K562 (cell line): ENCODE data around the gene C2orf42. TPM values are rescaled to one million over a fixed set of nuclear protein-coding genes. Genes with fewer than 3 reads are reported as not detected.

Experiments
- ATAC-seq: fragments of 200-7000 bp; cut with Tn5 transposase; 3 replicates; pipeline ENCODE4 v1.9.1; 2020; ENCODE audit warnings: moderate library complexity
- BruUV-seq: library from RNA; stranded (reverse); fragments of 400-500 nt; replicated peaks from 2 replicates; lab custom pipeline; 2021; lab: Mats Ljungman, UMichigan
- CTCF ChIA-PET: fragments of 300-600 bp; formaldehyde crosslinking; extraction: SDS; loops from one replicate; lab custom pipeline; 2021; ENCODE audit warnings: low intra/inter-chr PET ratio; lab: Yijun Ruan, JAX
- POLR2A ChIA-PET: fragments of 300-600, 350-650 bp; sonication (Branson Sonifier 250); formaldehyde crosslinking; extraction: SDS; loops from one replicate; lab custom pipeline; 2021; ENCODE audit warnings: antibody characterized with exemption, inconsistent platforms; lab: Yijun Ruan, JAX
- DNase-seq, 4 experiments: peaks; one replicate each; pipeline versions ENCODE4 v3.0.0 to v3.0.0-alpha.2; 2011 to 2018; ENCODE audit warnings: low spot score in 3 of 4, mixed read lengths in 3 of 4; ENCODE audit errors: extremely low read depth in 1 of 4
- FAIRE-seq: peaks from 2 replicates; lab custom pipeline; 2011; peaks lifted over from hg19 to GRCh38; lab: Jason Lieb, UNC
- H2AFZ ChIP-seq: 2 replicates; pipeline ENCODE4 v1.6.0; 2011; ENCODE audit warnings: low read depth, low read length, control low read depth, inconsistent platforms
- H3K27ac ChIP-seq: fragments of 200-600 bp; 3 replicates; pipeline ENCODE4 v1.8.0; 2011; ENCODE audit warnings: low read depth, mild to moderate bottlenecking, control low read depth, inconsistent platforms, low read length, moderate library complexity, mixed read lengths; ENCODE audit errors: extremely low read depth
- H3K27me3 ChIP-seq, 2 experiments: fragments of 300-600 bp in 1 of 2; 2 replicates in 1 of 2; 3 replicates in 1 of 2; pipeline versions ENCODE4 v1.6.0 to v1.8.0; 2011; ENCODE audit warnings: inconsistent platforms in 2 of 2, low read length in 2 of 2, mild to moderate bottlenecking in 1 of 2, mixed read lengths in 1 of 2, moderate library complexity in 1 of 2; ENCODE audit not compliant: control insufficient read depth in 2 of 2, insufficient read depth in 2 of 2
- H3K36me3 ChIP-seq: fragments of 300-600 bp; 3 replicates; pipeline ENCODE4 v1.8.0; 2011; ENCODE audit warnings: mild to moderate bottlenecking, low read length, inconsistent platforms; ENCODE audit not compliant: control insufficient read depth, insufficient read depth
- H3K4me1 ChIP-seq, 2 experiments: fragments of 200-600 bp in 1 of 2; replicated peaks in 1 of 2; 2 replicates in 1 of 2; 3 replicates in 1 of 2; pipeline versions ENCODE4 v1.5.1 to v1.8.0; 2011; ENCODE audit warnings: inconsistent platforms in 2 of 2, low read length in 2 of 2, mild to moderate bottlenecking in 1 of 2, mixed read lengths in 1 of 2, moderate library complexity in 1 of 2; ENCODE audit not compliant: control insufficient read depth in 2 of 2, insufficient read depth in 2 of 2
- H3K4me2 ChIP-seq: 2 replicates; pipeline ENCODE4 v1.6.1; 2011; ENCODE audit warnings: low read length, control low read depth, inconsistent platforms, mixed read lengths; ENCODE audit not compliant: insufficient read depth
- H3K4me3 ChIP-seq: fragments of 200-600 bp; sonication (generic), shearing (Covaris generic); 2 replicates; pipeline ENCODE4 v1.5.1; 2016; ENCODE audit warnings: control low read depth, inconsistent platforms
- H3K79me2 ChIP-seq: fragments of 200-600 bp; 3 replicates; pipeline ENCODE4 v1.8.0; 2011; ENCODE audit warnings: low read length, inconsistent platforms; ENCODE audit not compliant: control insufficient read depth, insufficient read depth
- H3K9ac ChIP-seq, 2 experiments: 2 replicates each; pipeline versions ENCODE4 v1.6.0 to v1.6.1; 2011; ENCODE audit warnings: low read depth in 2 of 2, low read length in 2 of 2, control low read depth in 1 of 2, inconsistent platforms in 1 of 2, mild to moderate bottlenecking in 1 of 2, mixed read lengths in 1 of 2; ENCODE audit not compliant: insufficient read depth in 1 of 2
- H3K9me1 ChIP-seq: one replicate; pipeline ENCODE4 v1.6.0; 2011; ENCODE audit warnings: inconsistent platforms, mild to moderate bottlenecking, low read length, moderate library complexity; ENCODE audit not compliant: control insufficient read depth, insufficient read depth
- H3K9me3 ChIP-seq: replicated peaks from 2 replicates; pipeline ENCODE4 v1.5.1; 2011; ENCODE audit warnings: low read depth, low read length, inconsistent platforms; ENCODE audit not compliant: control insufficient read depth, insufficient read depth
- H4K20me1 ChIP-seq: replicated peaks from 2 replicates; pipeline ENCODE4 v1.6.1; 2011; ENCODE audit warnings: low read length, inconsistent platforms, mixed read lengths; ENCODE audit not compliant: control insufficient read depth, insufficient read depth
- BMI1 ChIP-seq: fragments of 150-350 bp; IDR thresholded peaks from 2 replicates; pipeline ENCODE4 v1.6.1; 2014; ENCODE audit warnings: low read length
- CHD2 ChIP-seq: IDR thresholded peaks from 2 replicates; pipeline ENCODE4 v1.6.1; 2011; ENCODE audit warnings: low read depth, low read length
- CREM ChIP-seq: IDR thresholded peaks from 2 replicates; pipeline ENCODE4 v1.6.1; 2014; ENCODE audit warnings: antibody characterized with exemption, low read depth
- FIP1L1 ChIP-seq: fragments of 200-400 bp; formaldehyde crosslinking; IDR thresholded peaks from 2 replicates; pipeline ENCODE4 v1.6.1; 2018; ENCODE audit warnings: mild to moderate bottlenecking, low read depth, low read length; ENCODE audit not compliant: poor library complexity, severe bottlenecking
- HDAC1 ChIP-seq, 2 experiments: fragments of 450-650 bp; IDR thresholded peaks; 2 replicates each; pipeline ENCODE4 v1.6.1; 2016 to 2017; ENCODE audit warnings: inconsistent platforms in 1 of 2, mild to moderate bottlenecking in 1 of 2, moderate library complexity in 1 of 2
- SMARCC2 ChIP-seq: fragments of 450-650 bp; IDR thresholded peaks from 2 replicates; pipeline ENCODE4 v1.6.1; 2017; ENCODE audit warnings: antibody characterized with exemption, moderate library complexity, mild to moderate bottlenecking, low read depth
- SMARCE1 ChIP-seq: fragments of 450-650 bp; IDR thresholded peaks from 2 replicates; pipeline ENCODE4 v1.7.1; 2016; ENCODE audit warnings: mild to moderate bottlenecking
- SP2 ChIP-seq: IDR thresholded peaks from 2 replicates; pipeline ENCODE4 v1.6.1; 2011; ENCODE audit warnings: mild to moderate bottlenecking, low read depth, low read length, moderate library complexity; ENCODE audit not compliant: poor library complexity, severe bottlenecking; ENCODE audit errors: extremely low read depth
- ZNF197 ChIP-seq: fragments of 200-800 bp; sonication (Bioruptor generic); IDR thresholded peaks from 2 replicates; pipeline ENCODE4 v1.6.1; 2016; ENCODE audit warnings: low read depth, missing genetic modification characterization, missing compliant biosample characterization
- ZNF239 ChIP-seq: fragments of 250-450 bp; sonication (Bioruptor Pico); IDR thresholded peaks from 2 replicates; pipeline ENCODE4 v1.4.0; 2020; ENCODE audit warnings: mild to moderate bottlenecking
- ZNF318 ChIP-seq, 2 experiments: fragments of 450-650 bp; IDR thresholded peaks; 2 replicates each; pipeline ENCODE4 v1.6.1; 2016; ENCODE audit warnings: mild to moderate bottlenecking in 2 of 2, borderline replicate concordance in 1 of 2, low read depth in 1 of 2, moderate library complexity in 1 of 2
- ZNF57 ChIP-seq: fragments of 450-650 bp; formaldehyde crosslinking; IDR thresholded peaks from 2 replicates; pipeline ENCODE4 v1.4.0; 2020; ENCODE audit warnings: mild to moderate bottlenecking, moderate library complexity
- WGBS: fragments of 100-300 bp; shearing (Covaris generic); methylation state at CpG from one replicate; pipeline ENCODE4 v1.1.6; 2016; ENCODE audit warnings: low coverage, mixed read lengths; ENCODE audit not compliant: insufficient coverage; ENCODE audit errors: missing lambda C conversion rate; 5-methylcytosine and 5-hydroxymethylcytosine counted together
- in situ Hi-C: fragments of 300-500 bp; cut with MboI; formaldehyde crosslinking; loops from 4 replicates; pipeline ENCODE4 v1.15.0; 2018; ENCODE audit warnings: inconsistent platforms, mixed read lengths
- intact Hi-C: fragments of 100-400 bp; cut with micrococcal nuclease; formaldehyde crosslinking; loops from 2 replicates; pipeline ENCODE4 v1.14.2; 2022
- polyA plus RNA-seq, 8 experiments: library from polyadenylated mRNA; depleted of rRNA in 4 of 8; stranded (reverse) in 5 of 8; unstranded in 3 of 8; fragments of >200 nt; fragmentation: Nextera tagmentation in 2 of 8; fragmentation: Illumina TruSeq in 1 of 8; extraction: Ambion mirVana in 2 of 8; extraction: Trizol in 1 of 8; gene quantifications; 2 replicates each; pipeline versions ENCODE4 v1.2.1 to v1.2.3, GENCODE V29; 2011 to 2014; ENCODE audit warnings: inconsistent platforms in 1 of 8, missing spikeins in 1 of 8
- total RNA-seq, 7 experiments: library from RNA; depleted of rRNA in 6 of 7; stranded (reverse); fragments of >200 nt in 6 of 7; fragmentation: Illumina TruSeq in 2 of 7; extraction: Trizol in 2 of 7; gene quantifications; 2 replicates each; pipeline versions ENCODE4 v1.2.1 to v1.2.3, GENCODE V29; 2011 to 2021; ENCODE audit warnings: low replicate concordance in 1 of 7
- TF ChIP-seq, protein P1 (sequence below): IDR thresholded peaks from 2 replicates; pipeline ENCODE4 v1.6.1; 2016; ENCODE audit warnings: missing genetic modification characterization, missing compliant biosample characterization

Gene C2orf42
- total and polyA plus RNA-seq, 9 of the 15 experiments (the other 6 are each of a cell fraction or from before 2014, with no cell fraction given), result 4.6 to 10.9 (median 7.5) TPM

- peak overlapping the region; percentile 96 to 100 for H3K9ac ChIP-seq
- H3K9me1 ChIP-seq, result no peaks in the 10 kb centered on the region
- DNase-seq (peak; percentile 62 to 69 (median 64)), FAIRE-seq (no peak), ATAC-seq (peak; percentile 59)
- peak overlapping the region; percentile 76 for H2AFZ ChIP-seq
- peaks cover 12% of the 10 kb centered on the region; the same call in 2 of the 3 replicates for H3K79me2 ChIP-seq
- no peaks in the 10 kb centered on the region for H3K27me3 ChIP-seq
- no peaks in the 10 kb centered on the region for H4K20me1 ChIP-seq
- no peaks in the 10 kb centered on the region for H3K36me3 ChIP-seq
- peak overlapping the region; percentile 100 for H3K27ac ChIP-seq
- BruUV-seq, result no TSS peak
- H3K4me2 ChIP-seq, result peak overlapping the region; percentile 96
- WGBS, result 5% methylated on average over 36 of the region's 36 CpGs
- intact Hi-C loops, result loop anchor here (2.0 kb wide), 3 partner anchors 16 to 38 kb away; partner anchors contain the start of gene PCBP1
- in situ Hi-C loops, result loop anchor here (5.0 kb wide), 1 partner anchor 38 kb away; the partner anchor contains the start of gene PCBP1
- H3K4me1 ChIP-seq, result peaks cover 48 to 52% of the 10 kb centered on the region in 2 experiments
- POLR2A ChIA-PET, result interaction anchor here (0.6 to 3.3 kb wide), 19 partner anchors 10 to 520 kb away, joined by 3 to 74 read pairs (median 5); partner anchors contain the start of genes C2orf42, MXD1 and PCBP1
- no peaks in the 10 kb centered on the region for H3K9me3 ChIP-seq
- CTCF ChIA-PET, result no interaction called here
- peak overlapping the region; percentile 61 for H3K4me3 ChIP-seq
- 0 out of 2 replicates have a peak, but pooled peaks have one; percentile 2 for TF ChIP-seq ZNF239 (CRISPR knock-in tag)
- no peak for TF ChIP-seq HDAC1 (IDR thresholded peaks at IDR 0.05)
- no peak for TF ChIP-seq ZNF57 (CRISPR knock-in tag)
- no peak for TF ChIP-seq CHD2
- no peak for TF ChIP-seq SP2
- TF ChIP-seq BMI1, result no peak
- TF ChIP-seq SMARCC2, result no peak
- TF ChIP-seq, protein P1, sequence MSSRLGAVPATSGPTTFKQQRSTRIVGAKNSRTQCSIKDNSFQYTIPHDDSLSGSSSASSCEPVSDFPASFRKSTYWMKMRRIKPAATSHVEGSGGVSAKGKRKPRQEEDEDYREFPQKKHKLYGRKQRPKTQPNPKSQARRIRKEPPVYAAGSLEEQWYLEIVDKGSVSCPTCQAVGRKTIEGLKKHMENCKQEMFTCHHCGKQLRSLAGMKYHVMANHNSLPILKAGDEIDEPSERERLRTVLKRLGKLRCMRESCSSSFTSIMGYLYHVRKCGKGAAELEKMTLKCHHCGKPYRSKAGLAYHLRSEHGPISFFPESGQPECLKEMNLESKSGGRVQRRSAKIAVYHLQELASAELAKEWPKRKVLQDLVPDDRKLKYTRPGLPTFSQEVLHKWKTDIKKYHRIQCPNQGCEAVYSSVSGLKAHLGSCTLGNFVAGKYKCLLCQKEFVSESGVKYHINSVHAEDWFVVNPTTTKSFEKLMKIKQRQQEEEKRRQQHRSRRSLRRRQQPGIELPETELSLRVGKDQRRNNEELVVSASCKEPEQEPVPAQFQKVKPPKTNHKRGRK (tag), result no peak
- TF ChIP-seq ZNF318 (IDR thresholded peaks at IDR 0.05; ENCODE audit: borderline replicate concordance in 1 of 2, low read depth in 1 of 2), result no peak
- TF ChIP-seq CREM, result 0 out of 2 replicates have a peak, but pooled peaks have one; percentile 7
- no peak for TF ChIP-seq SMARCE1
- no peak for TF ChIP-seq FIP1L1
- no peak; the same call in 1 of the 2 replicates for TF ChIP-seq ZNF197
Measured at GRCh38 chr2:70124983-70125480, 65.8 kb downstream of the C2orf42 start.
